GM12878 (cell line): ENCODE results near the gene HDGF. TPM values are rescaled to one million over a fixed set of nuclear protein-coding genes. Genes with fewer than 3 reads are reported as not detected.
A peak's percentile ranks its signal among the peaks of the same experiment; 100 is the strongest.

Source experiments
- BRCA1 ChIP-seq: IDR thresholded peaks from 2 replicates; pipeline ENCODE4 v1.6.1; 2011; ENCODE audit warnings: low read depth, low read length, improper control_type of control experiment
- CBX5 ChIP-seq: sonication (generic); IDR thresholded peaks from 2 replicates; pipeline ENCODE4 v1.6.1; 2016; ENCODE audit warnings: low read depth, moderate library complexity, mild to moderate bottlenecking, inconsistent platforms
- CEBPB ChIP-seq, 2 experiments: fragments of 150-350 bp in 1 of 2; IDR thresholded peaks; 2 replicates each; pipeline ENCODE4 v1.6.1; 2012 to 2014; ENCODE audit warnings: low read depth in 2 of 2, low read length in 2 of 2, borderline replicate concordance in 1 of 2, inconsistent platforms in 1 of 2
- CHD1 ChIP-seq: IDR thresholded peaks from 2 replicates; pipeline ENCODE4 v1.6.1; 2012; ENCODE audit warnings: low read depth, low read length, improper control_type of control experiment
- CHD4 ChIP-seq: fragments of 200-600 bp; sonication (generic); IDR thresholded peaks from 2 replicates; pipeline ENCODE4 v1.6.1; 2016; ENCODE audit warnings: mild to moderate bottlenecking
- CREB1 ChIP-seq: IDR thresholded peaks from 2 replicates; pipeline ENCODE4 v1.6.1; 2012; ENCODE audit warnings: low read depth, mild to moderate bottlenecking, inconsistent platforms
- HDAC2 ChIP-seq: fragments of 200-600 bp; sonication (generic); IDR thresholded peaks from 2 replicates; pipeline ENCODE4 v1.6.1; 2017
- LARP7 ChIP-seq: fragments of 450-650 bp; IDR thresholded peaks from 2 replicates; pipeline ENCODE4 v1.6.1; 2017; ENCODE audit warnings: mild to moderate bottlenecking
- MYB ChIP-seq: fragments of 150-350 bp; IDR thresholded peaks from 2 replicates; pipeline ENCODE4 v1.6.1; 2014; ENCODE audit warnings: mild to moderate bottlenecking, low read depth, low read length, borderline replicate concordance
- NKRF ChIP-seq: fragments of 450-650 bp; conservative IDR thresholded peaks from 2 replicates; pipeline ENCODE4 v1.6.1; 2017; ENCODE audit warnings: mild to moderate bottlenecking, moderate library complexity
- RELA ChIP-seq: fragments of 450-650 bp; IDR thresholded peaks from 2 replicates; pipeline ENCODE4 v1.8.0; 2014; ENCODE audit warnings: borderline replicate concordance; ENCODE audit not compliant: partially characterized antibody
- RFX5 ChIP-seq: IDR thresholded peaks from 2 replicates; pipeline ENCODE4 v1.6.1; 2011; ENCODE audit warnings: low read depth, low read length, improper control_type of control experiment
- SIN3A ChIP-seq: IDR thresholded peaks from 2 replicates; pipeline ENCODE4 v1.6.1; 2012; ENCODE audit warnings: low read depth, low read length, improper control_type of control experiment
- SMARCA5 ChIP-seq: fragments of 450-650 bp; IDR thresholded peaks from 2 replicates; pipeline ENCODE4 v1.6.1; 2017; ENCODE audit warnings: mild to moderate bottlenecking
- TARDBP ChIP-seq: IDR thresholded peaks from 2 replicates; pipeline ENCODE4 v1.6.1; 2016; ENCODE audit warnings: borderline replicate concordance
- TCF7 ChIP-seq: IDR thresholded peaks from 2 replicates; pipeline ENCODE4 v1.6.1; 2014; ENCODE audit warnings: antibody characterized with exemption, borderline replicate concordance
- YBX1 ChIP-seq: fragments of 450-650 bp; IDR thresholded peaks from 2 replicates; pipeline ENCODE4 v1.6.1; 2016; ENCODE audit warnings: antibody characterized with exemption
- ZBTB4 ChIP-seq: fragments of 450-650 bp; formaldehyde crosslinking; IDR thresholded peaks from 2 replicates; pipeline ENCODE4 v1.4.0; 2022; ENCODE audit warnings: mild to moderate bottlenecking, moderate library complexity
- polyA plus RNA-seq, 11 experiments: library from polyadenylated mRNA; depleted of rRNA in 4 of 11; unstranded in 6 of 11; stranded (reverse) in 5 of 11; fragments of >200 nt; fragmentation: Nextera tagmentation in 4 of 11; fragmentation: Illumina TruSeq in 1 of 11; extraction: Ambion mirVana in 4 of 11; extraction: Trizol in 1 of 11; gene quantifications; 1 replicate in 1 of 11; 2 replicates in 10 of 11; pipeline versions ENCODE4 v1.2.1 to v1.2.3, GENCODE V29; 2011 to 2016; ENCODE audit warnings: inconsistent platforms in 2 of 11, missing spikeins in 2 of 11, low read depth in 1 of 11
- total RNA-seq, 4 experiments: library from RNA; depleted of rRNA in 3 of 4; stranded (reverse); fragments of >200 nt in 3 of 4; fragmentation: Illumina TruSeq in 1 of 4; extraction: Trizol in 1 of 4; gene quantifications; 2 replicates each; pipeline versions ENCODE4 v1.2.1 to v1.2.3, GENCODE V29; 2013 to 2021
- TF ChIP-seq, protein P1 (sequence below): fragments of 450-650 bp; IDR thresholded peaks from 2 replicates; pipeline ENCODE4 v1.6.1; 2017; ENCODE audit warnings: antibody characterized with exemption, mild to moderate bottlenecking, moderate library complexity
- TF ChIP-seq, protein P2 (sequence below): IDR thresholded peaks from 2 replicates; pipeline ENCODE4 v1.6.1; 2012; ENCODE audit warnings: low read depth, low read length, improper control_type of control experiment
- TF ChIP-seq, protein P3 (sequence below): IDR thresholded peaks from 2 replicates; pipeline ENCODE4 v1.6.1; 2011; ENCODE audit warnings: low read depth, low read length, improper control_type of control experiment, borderline replicate concordance

HDGF gene
- total and polyA plus RNA-seq, 10 of the 15 experiments (the other 5 are each of a cell fraction or from before 2014, with no cell fraction given): 28.3 to 372 (median 209) TPM

DNA sequence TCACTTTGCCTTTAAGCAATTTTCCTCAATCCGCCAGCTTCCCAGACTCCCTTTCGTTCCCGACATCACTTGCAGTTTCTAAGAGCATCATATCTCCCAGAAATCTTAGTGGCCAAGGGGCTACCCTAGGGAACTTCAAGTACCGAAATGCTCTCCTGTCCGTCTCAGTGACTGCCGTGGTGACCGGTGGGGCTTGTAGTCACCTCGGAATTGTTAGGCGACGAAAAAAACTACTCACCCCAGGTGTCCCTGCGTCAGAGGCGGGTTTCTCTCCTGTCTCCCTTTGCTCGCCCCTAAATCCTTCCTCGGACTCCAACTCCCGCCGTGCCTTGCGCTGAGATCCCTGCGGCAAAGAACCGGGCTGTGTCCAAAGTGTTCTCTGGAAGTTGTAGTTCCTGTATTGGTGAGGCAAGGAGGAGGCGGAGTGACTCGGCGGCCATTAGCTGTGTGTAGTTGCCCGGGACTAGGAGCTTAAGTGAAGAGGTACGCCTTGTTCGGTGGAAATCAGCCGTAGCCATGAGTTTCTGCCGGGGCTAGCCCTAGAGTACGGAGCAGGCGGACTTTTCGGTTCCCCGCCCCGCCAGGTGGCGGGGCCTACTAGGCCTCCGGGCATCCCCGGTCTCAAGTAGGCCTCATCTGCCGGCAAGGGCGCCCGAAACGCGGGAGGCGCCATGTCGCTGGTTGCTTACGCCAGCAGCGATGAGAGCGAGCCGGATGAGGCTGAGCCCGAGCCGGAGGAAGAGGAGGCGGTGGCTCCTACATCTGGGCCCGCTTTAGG, 15.8 kb upstream of the HDGF start, which contains the start of gene PRCC (continued):
- TF ChIP-seq, protein P1, sequence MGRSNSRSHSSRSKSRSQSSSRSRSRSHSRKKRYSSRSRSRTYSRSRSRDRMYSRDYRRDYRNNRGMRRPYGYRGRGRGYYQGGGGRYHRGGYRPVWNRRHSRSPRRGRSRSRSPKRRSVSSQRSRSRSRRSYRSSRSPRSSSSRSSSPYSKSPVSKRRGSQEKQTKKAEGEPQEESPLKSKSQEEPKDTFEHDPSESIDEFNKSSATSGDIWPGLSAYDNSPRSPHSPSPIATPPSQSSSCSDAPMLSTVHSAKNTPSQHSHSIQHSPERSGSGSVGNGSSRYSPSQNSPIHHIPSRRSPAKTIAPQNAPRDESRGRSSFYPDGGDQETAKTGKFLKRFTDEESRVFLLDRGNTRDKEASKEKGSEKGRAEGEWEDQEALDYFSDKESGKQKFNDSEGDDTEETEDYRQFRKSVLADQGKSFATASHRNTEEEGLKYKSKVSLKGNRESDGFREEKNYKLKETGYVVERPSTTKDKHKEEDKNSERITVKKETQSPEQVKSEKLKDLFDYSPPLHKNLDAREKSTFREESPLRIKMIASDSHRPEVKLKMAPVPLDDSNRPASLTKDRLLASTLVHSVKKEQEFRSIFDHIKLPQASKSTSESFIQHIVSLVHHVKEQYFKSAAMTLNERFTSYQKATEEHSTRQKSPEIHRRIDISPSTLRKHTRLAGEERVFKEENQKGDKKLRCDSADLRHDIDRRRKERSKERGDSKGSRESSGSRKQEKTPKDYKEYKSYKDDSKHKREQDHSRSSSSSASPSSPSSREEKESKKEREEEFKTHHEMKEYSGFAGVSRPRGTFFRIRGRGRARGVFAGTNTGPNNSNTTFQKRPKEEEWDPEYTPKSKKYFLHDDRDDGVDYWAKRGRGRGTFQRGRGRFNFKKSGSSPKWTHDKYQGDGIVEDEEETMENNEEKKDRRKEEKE: no peak
- TF ChIP-seq HDAC2: no peak
- peak; percentile 96 for TF ChIP-seq NKRF
- TF ChIP-seq SMARCA5: peak; percentile 95
- peak; percentile 95 for TF ChIP-seq CREB1
- TF ChIP-seq RFX5: 0 out of 2 replicates have a peak, but pooled peaks have one; percentile 39
- TF ChIP-seq MYB: 0 out of 2 replicates have a peak, but pooled peaks have one; percentile 26
- TF ChIP-seq, protein P2, sequence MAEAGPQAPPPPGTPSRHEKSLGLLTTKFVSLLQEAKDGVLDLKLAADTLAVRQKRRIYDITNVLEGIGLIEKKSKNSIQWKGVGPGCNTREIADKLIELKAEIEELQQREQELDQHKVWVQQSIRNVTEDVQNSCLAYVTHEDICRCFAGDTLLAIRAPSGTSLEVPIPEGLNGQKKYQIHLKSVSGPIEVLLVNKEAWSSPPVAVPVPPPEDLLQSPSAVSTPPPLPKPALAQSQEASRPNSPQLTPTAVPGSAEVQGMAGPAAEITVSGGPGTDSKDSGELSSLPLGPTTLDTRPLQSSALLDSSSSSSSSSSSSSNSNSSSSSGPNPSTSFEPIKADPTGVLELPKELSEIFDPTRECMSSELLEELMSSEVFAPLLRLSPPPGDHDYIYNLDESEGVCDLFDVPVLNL: peak; percentile 51; the same call in 1 of the 2 replicates
- peak; percentile 92 for TF ChIP-seq SIN3A
- no peak for TF ChIP-seq CHD4
- TF ChIP-seq YBX1: no peak
- TF ChIP-seq, protein P3, sequence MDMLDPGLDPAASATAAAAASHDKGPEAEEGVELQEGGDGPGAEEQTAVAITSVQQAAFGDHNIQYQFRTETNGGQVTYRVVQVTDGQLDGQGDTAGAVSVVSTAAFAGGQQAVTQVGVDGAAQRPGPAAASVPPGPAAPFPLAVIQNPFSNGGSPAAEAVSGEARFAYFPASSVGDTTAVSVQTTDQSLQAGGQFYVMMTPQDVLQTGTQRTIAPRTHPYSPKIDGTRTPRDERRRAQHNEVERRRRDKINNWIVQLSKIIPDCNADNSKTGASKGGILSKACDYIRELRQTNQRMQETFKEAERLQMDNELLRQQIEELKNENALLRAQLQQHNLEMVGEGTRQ: no peak
- no peak for TF ChIP-seq BRCA1
- no peak for TF ChIP-seq CBX5
- no peak for TF ChIP-seq RELA
- TF ChIP-seq ZBTB4 (CRISPR knock-in tag): no peak
- TF ChIP-seq TARDBP: peak; percentile 96
- TF ChIP-seq TCF7: no peak
- no peak for TF ChIP-seq CEBPB (IDR thresholded peaks at IDR 0.05; ENCODE audit: borderline replicate concordance in 1 of 2, low read depth in 2 of 2, low read length in 2 of 2)
- peak; percentile 100 for TF ChIP-seq LARP7
- TF ChIP-seq CHD1: peak; percentile 97
